IMR-90 (cell line): ENCODE results near the gene PSEN2. TPM values are rescaled to one million over a fixed set of nuclear protein-coding genes. Genes with fewer than 3 reads are reported as not detected.

ENCODE experiments used
- ATAC-seq: fragments of 200-7000 bp; cut with Tn5 transposase; 2 replicates; pipeline ENCODE4 v1.9.1; 2020; ENCODE audit warnings: low read depth, mild to moderate bottlenecking, moderate library complexity
- BruUV-seq: library from RNA; stranded (reverse); fragments of 400-500 nt; replicated peaks from 2 replicates; lab custom pipeline; 2021; lab: Mats Ljungman, UMichigan
- CTCF ChIA-PET: fragments of 300-600 bp; formaldehyde crosslinking; extraction: SDS; loops from one replicate; lab custom pipeline; 2021; ENCODE audit warnings: antibody characterized with exemption; lab: Yijun Ruan, JAX
- POLR2A ChIA-PET: fragments of 300-600 bp; sonication (Branson Sonifier 250); formaldehyde crosslinking; loops from one replicate; lab custom pipeline; 2022; ENCODE audit warnings: antibody characterized with exemption; ENCODE audit not compliant: unreplicated experiment; lab: Charles Lee
- DNase-seq: peaks from one replicate; pipeline ENCODE4 v3.0.0; 2013
- H2AFZ ChIP-seq: replicated peaks from 2 replicates; pipeline ENCODE3; 2013; ENCODE audit warnings: low read length, mild to moderate bottlenecking; ENCODE audit not compliant: poor library complexity
- H2AK5ac ChIP-seq: 2 replicates; pipeline ENCODE4 v1.6.1; 2013; ENCODE audit warnings: low read depth, low read length, inconsistent platforms
- H2AK9ac ChIP-seq: replicated peaks from 2 replicates; pipeline ENCODE3; 2013; ENCODE audit warnings: mild to moderate bottlenecking, low read depth, low read length, moderate library complexity; ENCODE audit not compliant: poor library complexity
- H2BK120ac ChIP-seq: 2 replicates; pipeline ENCODE4 v1.6.1; 2013; ENCODE audit warnings: low read depth, low read length, inconsistent platforms
- H2BK15ac ChIP-seq: 3 replicates; pipeline ENCODE4 v1.6.1; 2013; ENCODE audit warnings: low read depth, low read length, inconsistent platforms
- H2BK20ac ChIP-seq: 2 replicates; pipeline ENCODE4 v1.6.1; 2013; ENCODE audit warnings: low read depth, mild to moderate bottlenecking, inconsistent platforms, low read length, moderate library complexity
- H2BK5ac ChIP-seq: 2 replicates; pipeline ENCODE4 v1.6.1; 2013; ENCODE audit warnings: mild to moderate bottlenecking, low read depth, low read length, inconsistent platforms; ENCODE audit not compliant: poor library complexity, severe bottlenecking
- H3K14ac ChIP-seq: replicated peaks from 2 replicates; pipeline ENCODE4 v1.6.1; 2013; ENCODE audit warnings: low read depth, low read length, inconsistent platforms
- H3K18ac ChIP-seq: 2 replicates; pipeline ENCODE4 v1.6.1; 2013; ENCODE audit warnings: low read depth, low read length, control low read depth
- H3K23ac ChIP-seq: 2 replicates; pipeline ENCODE4 v1.6.1; 2013; ENCODE audit warnings: low read depth, low read length, inconsistent platforms
- H3K27ac ChIP-seq: 2 replicates; pipeline ENCODE4 v1.5.1; 2013; ENCODE audit warnings: mild to moderate bottlenecking, control low read depth, low read length; ENCODE audit not compliant: insufficient read depth
- H3K27me3 ChIP-seq: 2 replicates; pipeline ENCODE4 v1.6.1; 2013; ENCODE audit warnings: low read length; ENCODE audit not compliant: control insufficient read depth, insufficient read depth
- H3K36me3 ChIP-seq: 2 replicates; pipeline ENCODE4 v1.6.1; 2013; ENCODE audit warnings: low read length, mixed read lengths; ENCODE audit not compliant: control insufficient read depth, insufficient read depth
- H3K4ac ChIP-seq: 2 replicates; pipeline ENCODE4 v1.6.1; 2013; ENCODE audit warnings: low read depth, low read length, inconsistent platforms
- H3K4me1 ChIP-seq: 2 replicates; pipeline ENCODE4 v1.6.1; 2013; ENCODE audit warnings: low read length, mixed read lengths; ENCODE audit not compliant: control insufficient read depth, insufficient read depth
- H3K4me2 ChIP-seq: 2 replicates; pipeline ENCODE4 v1.6.1; 2013; ENCODE audit warnings: low read depth, mild to moderate bottlenecking, control low read depth, low read length, moderate library complexity
- H3K4me3 ChIP-seq: 2 replicates; pipeline ENCODE4 v1.5.1; 2013; ENCODE audit warnings: low read depth, mild to moderate bottlenecking, control low read depth, low read length, moderate library complexity; ENCODE audit not compliant: insufficient read depth
- H3K56ac ChIP-seq: 2 replicates; pipeline ENCODE4 v1.6.1; 2013; ENCODE audit warnings: low read length, inconsistent platforms; ENCODE audit not compliant: insufficient read depth; ENCODE audit errors: extremely low read depth
- H3K79me1 ChIP-seq, 2 experiments: 2 replicates each; pipeline ENCODE4 v1.6.1; 2013; ENCODE audit warnings: low read length in 2 of 2, inconsistent platforms in 1 of 2, low read depth in 1 of 2
- H3K9ac ChIP-seq: 2 replicates; pipeline ENCODE4 v1.6.1; 2013; ENCODE audit warnings: low read depth, low read length, control low read depth
- H3K9me1 ChIP-seq: 2 replicates; pipeline ENCODE4 v1.6.1; 2013; ENCODE audit warnings: low read length, inconsistent platforms; ENCODE audit not compliant: insufficient read depth
- H3K9me3 ChIP-seq: 2 replicates; pipeline ENCODE4 v1.6.1; 2013; ENCODE audit warnings: low read length; ENCODE audit not compliant: control insufficient read depth, insufficient read depth
- H4K20me1 ChIP-seq: 2 replicates; pipeline ENCODE4 v1.6.1; 2013; ENCODE audit warnings: low read length, inconsistent platforms; ENCODE audit not compliant: insufficient read depth
- H4K5ac ChIP-seq: 2 replicates; pipeline ENCODE4 v1.6.1; 2013; ENCODE audit warnings: mild to moderate bottlenecking, low read depth, low read length, control low read depth
- H4K8ac ChIP-seq, 2 experiments: 2 replicates each; pipeline ENCODE4 v1.6.1; 2013; ENCODE audit warnings: low read depth in 2 of 2, low read length in 2 of 2, control low read depth in 1 of 2, inconsistent platforms in 1 of 2
- H4K91ac ChIP-seq: 2 replicates; pipeline ENCODE4 v1.6.1; 2013; ENCODE audit warnings: low read depth, low read length, inconsistent platforms; ENCODE audit not compliant: insufficient read depth
- BHLHE40 ChIP-seq: fragments of 150-350 bp; IDR thresholded peaks from 2 replicates; pipeline ENCODE4 v1.6.1; 2016; ENCODE audit warnings: mild to moderate bottlenecking, low read depth, low read length
- CEBPB ChIP-seq: IDR thresholded peaks from 2 replicates; pipeline ENCODE4 v1.6.1; 2012; ENCODE audit warnings: low read depth, low read length, improper control_type of control experiment
- CHD1 ChIP-seq: IDR thresholded peaks from 2 replicates; pipeline ENCODE4 v1.6.1; 2012; ENCODE audit warnings: low read depth, low read length, improper control_type of control experiment
- ELK1 ChIP-seq: fragments of 150-350 bp; IDR thresholded peaks from 2 replicates; pipeline ENCODE4 v1.6.1; 2016; ENCODE audit warnings: low read depth, mild to moderate bottlenecking, low read length, moderate library complexity, borderline replicate concordance
- FOS ChIP-seq: fragments of 150-350 bp; IDR thresholded peaks from 2 replicates; pipeline ENCODE4 v1.6.1; 2016; ENCODE audit warnings: low read depth, low read length
- MAFK ChIP-seq: IDR thresholded peaks from 2 replicates; pipeline ENCODE4 v1.6.1; 2012; ENCODE audit warnings: low read depth, low read length, improper control_type of control experiment
- NFE2L2 ChIP-seq: fragments of 150-350 bp; IDR thresholded peaks from 2 replicates; pipeline ENCODE4 v1.6.1; 2016; ENCODE audit warnings: low read depth, mild to moderate bottlenecking, low read length
- POLR2A ChIP-seq: IDR thresholded peaks from 2 replicates; pipeline ENCODE4 v1.6.1; 2012; ENCODE audit warnings: mild to moderate bottlenecking, low read depth, low read length
- RAD21 ChIP-seq: IDR thresholded peaks from 2 replicates; pipeline ENCODE4 v1.6.1; 2012; ENCODE audit warnings: low read length, improper control_type of control experiment
- RFX5 ChIP-seq: IDR thresholded peaks from 2 replicates; pipeline ENCODE4 v1.8.0; 2012; ENCODE audit warnings: low read depth, mild to moderate bottlenecking, low read length, moderate library complexity
- SMC3 ChIP-seq: fragments of 150-350 bp; IDR thresholded peaks from 2 replicates; pipeline ENCODE4 v1.6.1; 2016; ENCODE audit warnings: low read depth, mild to moderate bottlenecking, antibody characterized with exemption, low read length, moderate library complexity
- WGBS, 2 experiments: methylation state at CpG; one replicate each; pipeline versions ENCODE4 v1.1.5 to v1.1.7; 2013; ENCODE audit warnings: missing lambda C conversion rate in 2 of 2; ENCODE audit not compliant: insufficient read length in 1 of 2; ENCODE audit errors: extremely low coverage in 2 of 2; 5-methylcytosine and 5-hydroxymethylcytosine counted together
- dilution Hi-C: fragments of 300-500 bp; cut with HindIII; formaldehyde crosslinking; loops from one replicate; pipeline ENCODE4 v1.14.3; 2018; ENCODE audit warnings: low sequenced_read_pairs; ENCODE audit not compliant: unreplicated experiment
- in situ Hi-C: fragments of 300-500 bp; cut with MboI; formaldehyde crosslinking; loops from 3 replicates; pipeline ENCODE4 v1.14.3; 2019; ENCODE audit warnings: low sequenced_read_pairs, inconsistent platforms, mixed read lengths
- intact Hi-C: fragments of 100-400 bp; cut with micrococcal nuclease; formaldehyde crosslinking; loops from 2 replicates; pipeline ENCODE4 v1.10.0; 2022
- polyA plus RNA-seq, 3 experiments: library from polyadenylated mRNA; depleted of rRNA; stranded (reverse); fragments of >200 nt; gene quantifications; 2 replicates each; pipeline ENCODE4 v1.2.3, GENCODE V29; 2012; ENCODE audit warnings: low replicate concordance in 1 of 3
- total RNA-seq: library from RNA; depleted of rRNA; stranded (reverse); fragments of >200 nt; gene quantifications from 2 replicates; pipeline ENCODE4 v1.2.3, GENCODE V29; 2012
- TF ChIP-seq, protein P1 (sequence below): conservative IDR thresholded peaks from 2 replicates; pipeline ENCODE4 v1.5.1; 2012; ENCODE audit warnings: mild to moderate bottlenecking, low read depth, low read length, improper control_type of control experiment

PSEN2 gene
- total and polyA plus RNA-seq, 2 of the 4 experiments (the other 2 are of a cell fraction) = 15.0 to 24.4 TPM

DNA sequence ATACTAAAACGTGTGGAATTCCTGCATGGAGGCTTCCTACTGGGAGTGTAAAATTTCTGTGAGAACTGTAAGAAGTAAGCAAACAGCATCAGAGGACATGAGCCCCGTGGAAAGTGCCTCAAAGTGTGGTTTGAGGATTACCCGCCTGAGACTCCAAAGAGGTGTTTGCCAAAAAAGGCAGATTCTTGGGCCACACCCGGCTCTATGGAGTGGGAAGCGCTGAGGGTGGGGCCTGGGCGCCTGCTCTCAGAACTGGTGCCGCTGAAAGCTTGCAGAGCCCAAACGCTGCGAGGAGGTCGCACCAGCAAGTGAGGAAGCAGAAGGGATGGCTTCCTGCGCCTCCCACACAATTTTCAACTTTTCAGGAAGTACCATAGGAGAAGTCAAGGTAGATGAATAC is 43.0 kb upstream of the PSEN2 start:
- Histone ChIP-seq H3K14ac (no peak overlapping the region), H3K4me1 (peaks cover 2% of the 10 kb centered on the region), H2AK9ac (no peak overlapping the region), H2AFZ (peak overlapping the region; percentile 73), H3K27me3 (no peaks in the 10 kb centered on the region; the same call in 1 of the 2 replicates), H2BK20ac (no peak overlapping the region), H4K8ac (peak overlapping the region; percentile 92 to 98; a peak in 3 of 4 replicates), H2BK15ac (no peak overlapping the region), H4K20me1 (no peaks in the 10 kb centered on the region), H3K4me2 (no peak overlapping the region), H3K18ac (no peak overlapping the region), H2BK120ac (no peak overlapping the region), H4K91ac (no peak overlapping the region; the same call in 1 of the 2 replicates), H3K56ac (no peak overlapping the region), H3K9me1 (no peaks in the 10 kb centered on the region), H3K27ac (no peak overlapping the region), H2BK5ac (no peak overlapping the region), H3K9ac (no peak overlapping the region), H3K4ac (peak overlapping the region; percentile 77; the same call in 1 of the 2 replicates), H3K23ac (no peak overlapping the region), H2AK5ac (no peak overlapping the region), H3K4me3 (no peak overlapping the region), H3K9me3 (no peaks in the 10 kb centered on the region), H4K5ac (peak overlapping the region; percentile 57; the same call in 1 of the 2 replicates), H3K36me3 (no peaks in the 10 kb centered on the region), H3K79me1 (no peaks in the 10 kb centered on the region)
- no TSS peak for BruUV-seq
- in situ Hi-C loops = no loop called here
- dilution Hi-C loops = no loop called here
- 80% methylated on average over 6 of the region's 11 CpGs; no CpG with 5 or more reads in 1 of the 2 experiments for WGBS, 2 experiments
- ChIA-PET CTCF (interaction anchor here (2.0 to 2.5 kb wide), 2 partner anchors 193 to 201 kb away, joined by 8 to 10 read pairs; no protein-coding TSS in a partner anchor), POLR2A (no interaction called here)
- intact Hi-C loops = no loop called here
- no peak for TF ChIP-seq BHLHE40
- TF ChIP-seq NFE2L2 = no peak
- TF ChIP-seq SMC3 = no peak
- no peak for TF ChIP-seq RAD21
- TF ChIP-seq CEBPB = no peak
- TF ChIP-seq FOS = no peak
- TF ChIP-seq RFX5 = no peak
- TF ChIP-seq ELK1 = no peak
- no peak for TF ChIP-seq POLR2A
- TF ChIP-seq, protein P1, sequence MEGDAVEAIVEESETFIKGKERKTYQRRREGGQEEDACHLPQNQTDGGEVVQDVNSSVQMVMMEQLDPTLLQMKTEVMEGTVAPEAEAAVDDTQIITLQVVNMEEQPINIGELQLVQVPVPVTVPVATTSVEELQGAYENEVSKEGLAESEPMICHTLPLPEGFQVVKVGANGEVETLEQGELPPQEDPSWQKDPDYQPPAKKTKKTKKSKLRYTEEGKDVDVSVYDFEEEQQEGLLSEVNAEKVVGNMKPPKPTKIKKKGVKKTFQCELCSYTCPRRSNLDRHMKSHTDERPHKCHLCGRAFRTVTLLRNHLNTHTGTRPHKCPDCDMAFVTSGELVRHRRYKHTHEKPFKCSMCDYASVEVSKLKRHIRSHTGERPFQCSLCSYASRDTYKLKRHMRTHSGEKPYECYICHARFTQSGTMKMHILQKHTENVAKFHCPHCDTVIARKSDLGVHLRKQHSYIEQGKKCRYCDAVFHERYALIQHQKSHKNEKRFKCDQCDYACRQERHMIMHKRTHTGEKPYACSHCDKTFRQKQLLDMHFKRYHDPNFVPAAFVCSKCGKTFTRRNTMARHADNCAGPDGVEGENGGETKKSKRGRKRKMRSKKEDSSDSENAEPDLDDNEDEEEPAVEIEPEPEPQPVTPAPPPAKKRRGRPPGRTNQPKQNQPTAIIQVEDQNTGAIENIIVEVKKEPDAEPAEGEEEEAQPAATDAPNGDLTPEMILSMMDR = no peak
- TF ChIP-seq CHD1 = no peak
- TF ChIP-seq MAFK = no peak
- ATAC-seq (no peak), DNase-seq (no peak)
